Panc1 (cell line): ENCODE measurements around the gene DEDD. TPM values are rescaled to one million over a fixed set of nuclear protein-coding genes. Genes with fewer than 3 reads are reported as not detected.

Source experiments
- ATAC-seq: fragments of 200-7000 bp; cut with Tn5 transposase; 2 replicates; pipeline ENCODE4 v1.9.1; 2020; ENCODE audit warnings: mild to moderate bottlenecking, moderate library complexity
- BruUV-seq: library from RNA; stranded (reverse); fragments of 400-500 nt; replicated peaks from 2 replicates; lab custom pipeline; 2021; lab: Mats Ljungman, UMichigan
- CTCF ChIA-PET: fragments of 300-600 bp; sonication (Branson Sonifier 250); formaldehyde crosslinking; loops from one replicate; lab custom pipeline; 2022; ENCODE audit warnings: antibody characterized with exemption; lab: Charles Lee
- POLR2A ChIA-PET: fragments of 300-600 bp; sonication (Branson Sonifier 250); formaldehyde crosslinking; loops from one replicate; lab custom pipeline; 2022; ENCODE audit warnings: antibody characterized with exemption; lab: Charles Lee
- DNase-seq: peaks from one replicate; pipeline ENCODE4 v3.0.0-alpha.2; 2010; ENCODE audit warnings: low read depth, low spot score
- H3K27ac ChIP-seq: 2 replicates; pipeline ENCODE4 v1.5.1; 2011; ENCODE audit warnings: mild to moderate bottlenecking, low read length, inconsistent platforms
- H3K27me3 ChIP-seq: fragments of 200-500 bp; sonication (Bioruptor generic); 2 replicates; pipeline ENCODE4 v1.6.0; 2014; ENCODE audit warnings: low read length, inconsistent platforms; ENCODE audit not compliant: control insufficient read depth, insufficient read depth
- H3K36me3 ChIP-seq: fragments of 200-500 bp; sonication (Bioruptor generic); 2 replicates; pipeline ENCODE4 v1.5.1; 2014; ENCODE audit warnings: inconsistent platforms, mild to moderate bottlenecking, low read length, moderate library complexity; ENCODE audit not compliant: control insufficient read depth, insufficient read depth
- H3K4me1 ChIP-seq: 2 replicates; pipeline ENCODE4 v1.5.1; 2011; ENCODE audit warnings: inconsistent platforms, mild to moderate bottlenecking, low read length, moderate library complexity; ENCODE audit not compliant: control insufficient read depth, insufficient read depth
- H3K4me3 ChIP-seq, 2 experiments: 2 replicates each; pipeline ENCODE4 v1.5.1; 2011 to 2012; ENCODE audit warnings: low read depth in 2 of 2, low read length in 2 of 2, mild to moderate bottlenecking in 2 of 2, inconsistent platforms in 1 of 2, moderate library complexity in 1 of 2
- H3K9me3 ChIP-seq: fragments of 200-500 bp; sonication (Bioruptor generic); 2 replicates; pipeline ENCODE4 v1.5.1; 2014; ENCODE audit warnings: low read depth, mild to moderate bottlenecking, inconsistent platforms, low read length, moderate library complexity; ENCODE audit not compliant: control insufficient read depth, insufficient read depth
- POLR2AphosphoS5 ChIP-seq: IDR thresholded peaks from 2 replicates; pipeline ENCODE4 v1.6.1; 2012; ENCODE audit warnings: mild to moderate bottlenecking, low read depth, low read length, moderate library complexity
- SIN3A ChIP-seq: IDR thresholded peaks from 2 replicates; pipeline ENCODE4 v1.6.1; 2012; ENCODE audit warnings: low read depth, mild to moderate bottlenecking, low read length, moderate library complexity, borderline replicate concordance; ENCODE audit not compliant: insufficient read depth
- TCF7L2 ChIP-seq: IDR thresholded peaks from 2 replicates; pipeline ENCODE4 v1.6.1; 2011; ENCODE audit warnings: mild to moderate bottlenecking, low read depth, low read length, inconsistent platforms
- in situ Hi-C: cut with HindIII; loops from 2 replicates; pipeline ENCODE4 v1.10.0; 2016; ENCODE audit warnings: low sequenced_read_pairs, low pct_unique_long_range_greater_than_20kb
- intact Hi-C: fragments of 100-400 bp; cut with micrococcal nuclease; formaldehyde crosslinking; loops from one replicate; pipeline ENCODE4 v1.10.0; 2022; ENCODE audit not compliant: unreplicated experiment
- total RNA-seq: library from RNA; stranded (reverse); gene quantifications from one replicate; pipeline ENCODE4 v1.2.1, GENCODE V29; 2021; ENCODE audit not compliant: unreplicated experiment
- TF ChIP-seq, protein P1 (sequence below): fragments of 450-650 bp; IDR thresholded peaks from 2 replicates; pipeline ENCODE4 v1.5.1; 2017; ENCODE audit warnings: mild to moderate bottlenecking
- TF ChIP-seq, protein P2 (sequence below), 2 experiments: IDR thresholded peaks; 2 replicates each; pipeline ENCODE4 v1.6.1; 2011 to 2012; ENCODE audit warnings: low read depth in 2 of 2, control low read depth in 1 of 2, low read length in 1 of 2, mild to moderate bottlenecking in 1 of 2, moderate library complexity in 1 of 2; ENCODE audit not compliant: insufficient read depth in 1 of 2

The DEDD gene
- total RNA-seq, 1 experiment from 2014 or later: 42.5 TPM

DNA sequence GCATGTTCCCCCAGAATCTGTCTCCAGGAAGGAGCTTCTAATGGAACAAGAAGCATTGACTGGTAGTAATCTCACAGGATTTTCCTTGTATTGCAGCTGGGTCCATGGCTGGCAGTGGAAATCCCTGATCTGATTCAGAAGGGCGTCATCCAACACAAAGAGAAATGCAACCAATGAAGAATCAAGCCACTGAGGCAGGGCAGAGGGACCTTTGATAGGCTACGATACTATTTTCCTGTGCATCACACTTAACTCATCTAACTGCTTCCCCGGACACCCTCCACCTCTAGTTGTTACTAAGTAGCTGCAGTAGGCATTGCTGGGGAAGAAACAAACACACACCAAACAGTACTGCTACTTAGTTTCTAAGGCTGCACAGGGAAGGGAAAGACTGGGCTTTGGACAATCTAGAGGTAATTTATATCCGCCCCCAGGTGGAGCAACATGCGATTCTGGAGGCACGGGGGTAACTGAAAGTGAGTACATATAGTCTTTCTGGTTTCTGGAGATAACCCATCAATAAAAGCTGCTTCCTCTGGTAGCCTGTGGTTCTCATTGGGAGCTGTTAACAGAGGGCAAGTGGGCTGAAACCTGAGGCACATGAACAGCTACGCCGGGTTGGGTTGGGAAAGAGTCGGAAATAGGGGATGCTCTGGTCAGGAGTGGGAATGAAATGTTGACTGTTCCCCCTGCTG lies 26.0 kb upstream of the DEDD start:
- no peak for TF ChIP-seq POLR2AphosphoS5
- TF ChIP-seq, protein P1, sequence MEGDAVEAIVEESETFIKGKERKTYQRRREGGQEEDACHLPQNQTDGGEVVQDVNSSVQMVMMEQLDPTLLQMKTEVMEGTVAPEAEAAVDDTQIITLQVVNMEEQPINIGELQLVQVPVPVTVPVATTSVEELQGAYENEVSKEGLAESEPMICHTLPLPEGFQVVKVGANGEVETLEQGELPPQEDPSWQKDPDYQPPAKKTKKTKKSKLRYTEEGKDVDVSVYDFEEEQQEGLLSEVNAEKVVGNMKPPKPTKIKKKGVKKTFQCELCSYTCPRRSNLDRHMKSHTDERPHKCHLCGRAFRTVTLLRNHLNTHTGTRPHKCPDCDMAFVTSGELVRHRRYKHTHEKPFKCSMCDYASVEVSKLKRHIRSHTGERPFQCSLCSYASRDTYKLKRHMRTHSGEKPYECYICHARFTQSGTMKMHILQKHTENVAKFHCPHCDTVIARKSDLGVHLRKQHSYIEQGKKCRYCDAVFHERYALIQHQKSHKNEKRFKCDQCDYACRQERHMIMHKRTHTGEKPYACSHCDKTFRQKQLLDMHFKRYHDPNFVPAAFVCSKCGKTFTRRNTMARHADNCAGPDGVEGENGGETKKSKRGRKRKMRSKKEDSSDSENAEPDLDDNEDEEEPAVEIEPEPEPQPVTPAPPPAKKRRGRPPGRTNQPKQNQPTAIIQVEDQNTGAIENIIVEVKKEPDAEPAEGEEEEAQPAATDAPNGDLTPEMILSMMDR: no peak
- TF ChIP-seq, protein P2, sequence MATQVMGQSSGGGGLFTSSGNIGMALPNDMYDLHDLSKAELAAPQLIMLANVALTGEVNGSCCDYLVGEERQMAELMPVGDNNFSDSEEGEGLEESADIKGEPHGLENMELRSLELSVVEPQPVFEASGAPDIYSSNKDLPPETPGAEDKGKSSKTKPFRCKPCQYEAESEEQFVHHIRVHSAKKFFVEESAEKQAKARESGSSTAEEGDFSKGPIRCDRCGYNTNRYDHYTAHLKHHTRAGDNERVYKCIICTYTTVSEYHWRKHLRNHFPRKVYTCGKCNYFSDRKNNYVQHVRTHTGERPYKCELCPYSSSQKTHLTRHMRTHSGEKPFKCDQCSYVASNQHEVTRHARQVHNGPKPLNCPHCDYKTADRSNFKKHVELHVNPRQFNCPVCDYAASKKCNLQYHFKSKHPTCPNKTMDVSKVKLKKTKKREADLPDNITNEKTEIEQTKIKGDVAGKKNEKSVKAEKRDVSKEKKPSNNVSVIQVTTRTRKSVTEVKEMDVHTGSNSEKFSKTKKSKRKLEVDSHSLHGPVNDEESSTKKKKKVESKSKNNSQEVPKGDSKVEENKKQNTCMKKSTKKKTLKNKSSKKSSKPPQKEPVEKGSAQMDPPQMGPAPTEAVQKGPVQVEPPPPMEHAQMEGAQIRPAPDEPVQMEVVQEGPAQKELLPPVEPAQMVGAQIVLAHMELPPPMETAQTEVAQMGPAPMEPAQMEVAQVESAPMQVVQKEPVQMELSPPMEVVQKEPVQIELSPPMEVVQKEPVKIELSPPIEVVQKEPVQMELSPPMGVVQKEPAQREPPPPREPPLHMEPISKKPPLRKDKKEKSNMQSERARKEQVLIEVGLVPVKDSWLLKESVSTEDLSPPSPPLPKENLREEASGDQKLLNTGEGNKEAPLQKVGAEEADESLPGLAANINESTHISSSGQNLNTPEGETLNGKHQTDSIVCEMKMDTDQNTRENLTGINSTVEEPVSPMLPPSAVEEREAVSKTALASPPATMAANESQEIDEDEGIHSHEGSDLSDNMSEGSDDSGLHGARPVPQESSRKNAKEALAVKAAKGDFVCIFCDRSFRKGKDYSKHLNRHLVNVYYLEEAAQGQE (IDR thresholded peaks at IDR 0.05; ENCODE audit: insufficient read depth in 1 of 2, low read depth in 2 of 2, low read length in 1 of 2): no peak
- no peak for TF ChIP-seq SIN3A
- TF ChIP-seq TCF7L2: no peak
- H3K9me3 ChIP-seq: no peaks in the 10 kb centered on the region
- in situ Hi-C loops: no loop called here
- peak overlapping the region; percentile 91 for H3K27ac ChIP-seq
- H3K4me3 ChIP-seq: peak overlapping the region; percentile 82 to 90
- intact Hi-C loops: no loop called here
- BruUV-seq: TSS peak; percentile 24
- ATAC-seq (no peak; the same call in 1 of the 2 replicates), DNase-seq (no peak)
- H3K4me1 ChIP-seq: peaks cover 22% of the 10 kb centered on the region
- ChIA-PET POLR2A (interaction anchor here (0.5 to 0.7 kb wide), 2 partner anchors 18 to 36 kb away, joined by 3 to 6 read pairs; no protein-coding TSS in a partner anchor), CTCF (interaction anchor here (0.5 kb wide), 1 partner anchor 200 kb away, joined by 3 read pairs; no protein-coding TSS in a partner anchor)
- H3K36me3 ChIP-seq: peaks cover 16% of the 10 kb centered on the region
- no peaks in the 10 kb centered on the region for H3K27me3 ChIP-seq

DNA sequence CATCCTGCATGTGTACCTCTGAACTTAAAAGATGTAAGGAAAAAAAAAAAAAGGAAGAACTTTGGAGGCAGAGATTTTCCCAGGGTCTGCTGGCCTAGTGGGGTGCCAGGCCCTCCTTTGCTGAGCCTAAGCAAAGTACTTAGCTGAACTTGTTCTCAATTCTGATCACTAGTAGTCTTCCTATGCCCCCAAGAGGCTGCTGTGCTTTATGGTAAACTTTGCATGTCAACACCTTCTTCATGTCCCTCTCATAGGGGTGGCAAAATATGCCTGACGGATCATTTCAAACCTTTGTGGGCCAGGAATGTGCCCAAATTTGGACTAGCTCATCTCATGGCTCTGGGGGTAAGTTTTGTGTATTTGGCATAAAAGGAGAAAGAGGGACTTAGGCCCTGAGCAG lies 25.4 kb upstream of the DEDD start:
- Histone ChIP-seq H3K36me3 (peaks cover 16% of the 10 kb centered on the region), H3K27me3 (no peaks in the 10 kb centered on the region), H3K27ac (no peak overlapping the region; the same call in 1 of the 2 replicates), H3K9me3 (no peaks in the 10 kb centered on the region), H3K4me3 (no peak overlapping the region), H3K4me1 (peaks cover 22% of the 10 kb centered on the region)
- BruUV-seq: no TSS peak
- in situ Hi-C loops: no loop called here
- POLR2A ChIA-PET: interaction anchor here (0.5 to 0.7 kb wide), 2 partner anchors 18 to 36 kb away, joined by 3 to 6 read pairs; no protein-coding TSS in a partner anchor
- TF ChIP-seq POLR2AphosphoS5 (no peak), SIN3A (no peak), TCF7L2 (no peak)
- TF ChIP-seq, protein P2 (IDR thresholded peaks at IDR 0.05; ENCODE audit: insufficient read depth in 1 of 2, low read depth in 2 of 2, low read length in 1 of 2): no peak
- TF ChIP-seq, protein P1: no peak
- DNase-seq (no peak), ATAC-seq (no peak)
- CTCF ChIA-PET: no interaction called here
- intact Hi-C loops: no loop called here
